Measurements from ENCODE around the gene CNNM3.

DNA sequence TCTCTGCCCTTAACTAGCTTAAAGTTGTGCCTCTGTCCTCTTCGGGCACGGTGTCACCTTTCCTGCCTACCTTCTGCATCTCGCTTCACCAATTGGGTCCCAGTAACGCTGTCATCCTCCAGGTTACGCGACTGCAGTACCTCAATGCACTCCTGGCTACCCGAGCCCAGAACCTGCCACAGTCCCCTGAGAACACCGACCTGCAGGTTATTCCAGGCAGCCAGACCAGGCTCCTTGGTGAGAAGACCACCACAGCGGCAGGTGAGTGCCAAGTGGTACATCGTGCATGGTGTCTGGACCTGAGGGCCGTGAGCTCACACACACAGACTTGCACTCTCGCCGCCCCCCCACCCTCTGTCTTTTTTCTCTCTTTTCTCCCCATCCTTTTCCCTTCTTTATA lies 12.8 kb downstream of the CNNM3 start:
- TF ChIP-seq, protein P1, sequence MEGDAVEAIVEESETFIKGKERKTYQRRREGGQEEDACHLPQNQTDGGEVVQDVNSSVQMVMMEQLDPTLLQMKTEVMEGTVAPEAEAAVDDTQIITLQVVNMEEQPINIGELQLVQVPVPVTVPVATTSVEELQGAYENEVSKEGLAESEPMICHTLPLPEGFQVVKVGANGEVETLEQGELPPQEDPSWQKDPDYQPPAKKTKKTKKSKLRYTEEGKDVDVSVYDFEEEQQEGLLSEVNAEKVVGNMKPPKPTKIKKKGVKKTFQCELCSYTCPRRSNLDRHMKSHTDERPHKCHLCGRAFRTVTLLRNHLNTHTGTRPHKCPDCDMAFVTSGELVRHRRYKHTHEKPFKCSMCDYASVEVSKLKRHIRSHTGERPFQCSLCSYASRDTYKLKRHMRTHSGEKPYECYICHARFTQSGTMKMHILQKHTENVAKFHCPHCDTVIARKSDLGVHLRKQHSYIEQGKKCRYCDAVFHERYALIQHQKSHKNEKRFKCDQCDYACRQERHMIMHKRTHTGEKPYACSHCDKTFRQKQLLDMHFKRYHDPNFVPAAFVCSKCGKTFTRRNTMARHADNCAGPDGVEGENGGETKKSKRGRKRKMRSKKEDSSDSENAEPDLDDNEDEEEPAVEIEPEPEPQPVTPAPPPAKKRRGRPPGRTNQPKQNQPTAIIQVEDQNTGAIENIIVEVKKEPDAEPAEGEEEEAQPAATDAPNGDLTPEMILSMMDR (IDR thresholded peaks at IDR 0.05): no peak
- TF ChIP-seq POLR2A (IDR thresholded peaks at IDR 0.05): no peak
- no peak for TF ChIP-seq POLR2AphosphoS5 (IDR thresholded peaks at IDR 0.05)
- no peak for TF ChIP-seq EP300 (IDR thresholded peaks at IDR 0.05)
